Adrenal gland (tissue), 5 donors: ENCODE measurements around the gene SLC9A3.

ENCODE experiments used
- CTCF ChIP-seq, 6 experiments: fragments of 450-650 bp in 4 of 6; fragments of 200-600 bp in 2 of 6; sonication (generic) in 1 of 6; IDR thresholded peaks; 1 replicate in 5 of 6; 2 replicates in 1 of 6; pipeline versions ENCODE4 v1.5.1 to v1.8.0; 2016 to 2021; ENCODE audit warnings: antibody characterized with exemption in 6 of 6, mild to moderate bottlenecking in 2 of 6, moderate library complexity in 1 of 6
- POLR2A ChIP-seq, 2 donors: fragments of 450-650 bp; IDR thresholded peaks; one replicate each; pipeline ENCODE4 v1.6.1; 2017; ENCODE audit warnings: antibody characterized with exemption in 2 of 2, mild to moderate bottlenecking in 2 of 2, moderate library complexity in 1 of 2
- donor health status: DM: no; HTN: no; CAD: no.

- no peak for TF ChIP-seq POLR2A (IDR thresholded peaks at IDR 0.05)
- no peak for TF ChIP-seq CTCF (IDR thresholded peaks at IDR 0.05)
Measured at GRCh38 chr5:444226-444625, 80.0 kb downstream of the SLC9A3 start.
